ENCODE measurements around the gene MMP10.

DNA sequence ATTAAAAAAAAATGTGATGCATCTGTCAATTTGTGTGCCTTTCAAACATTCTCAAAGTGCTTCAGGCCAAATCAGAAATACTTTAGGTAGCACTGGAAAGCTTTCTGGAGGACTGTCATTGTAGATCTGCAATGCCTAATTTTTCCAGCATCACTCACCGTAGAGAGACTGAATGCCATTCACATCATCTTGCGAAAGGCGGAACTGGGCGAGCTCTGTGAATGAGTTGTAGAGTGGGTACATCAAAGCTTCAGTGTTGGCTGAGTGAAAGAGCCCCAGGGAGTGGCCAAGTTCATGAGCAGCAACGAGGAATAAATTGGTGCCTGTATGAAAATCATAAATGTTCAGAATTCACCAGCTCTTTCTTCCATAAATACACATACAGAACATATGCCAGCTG is 4.0 kb downstream of the MMP10 start:
- TF ChIP-seq POLR2AphosphoS5 (IDR thresholded peaks at IDR 0.05; ENCODE audit: insufficient read depth, low read depth, low read length) (no peak), POLR2A (IDR thresholded peaks at IDR 0.05; ENCODE audit: low read depth, low read length) (no peak)
- TF ChIP-seq, protein P1, sequence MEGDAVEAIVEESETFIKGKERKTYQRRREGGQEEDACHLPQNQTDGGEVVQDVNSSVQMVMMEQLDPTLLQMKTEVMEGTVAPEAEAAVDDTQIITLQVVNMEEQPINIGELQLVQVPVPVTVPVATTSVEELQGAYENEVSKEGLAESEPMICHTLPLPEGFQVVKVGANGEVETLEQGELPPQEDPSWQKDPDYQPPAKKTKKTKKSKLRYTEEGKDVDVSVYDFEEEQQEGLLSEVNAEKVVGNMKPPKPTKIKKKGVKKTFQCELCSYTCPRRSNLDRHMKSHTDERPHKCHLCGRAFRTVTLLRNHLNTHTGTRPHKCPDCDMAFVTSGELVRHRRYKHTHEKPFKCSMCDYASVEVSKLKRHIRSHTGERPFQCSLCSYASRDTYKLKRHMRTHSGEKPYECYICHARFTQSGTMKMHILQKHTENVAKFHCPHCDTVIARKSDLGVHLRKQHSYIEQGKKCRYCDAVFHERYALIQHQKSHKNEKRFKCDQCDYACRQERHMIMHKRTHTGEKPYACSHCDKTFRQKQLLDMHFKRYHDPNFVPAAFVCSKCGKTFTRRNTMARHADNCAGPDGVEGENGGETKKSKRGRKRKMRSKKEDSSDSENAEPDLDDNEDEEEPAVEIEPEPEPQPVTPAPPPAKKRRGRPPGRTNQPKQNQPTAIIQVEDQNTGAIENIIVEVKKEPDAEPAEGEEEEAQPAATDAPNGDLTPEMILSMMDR (IDR thresholded peaks at IDR 0.05; ENCODE audit: extremely low read depth in 1 of 2, insufficient read depth in 1 of 2, low read depth in 1 of 2, low read length in 2 of 2): no peak

Data from endothelial cell of umbilical vein (primary cell).